Suprapubic skin (tissue), 4 donors: ENCODE results near the gene CFAP46. TPM values are rescaled to one million over a fixed set of nuclear protein-coding genes. Genes with fewer than 3 reads are reported as not detected.

Experiments
- DNase-seq, 2 donors: peaks; one replicate each; pipeline ENCODE4 v3.0.0-alpha.2; 2019; ENCODE audit warnings: low spot score in 2 of 2
- H3K27ac ChIP-seq: fragments of 200-600 bp; sonication (generic); one replicate; pipeline ENCODE4 v1.5.1; 2019
- H3K27me3 ChIP-seq: fragments of 200-600 bp; sonication (generic); one replicate; pipeline ENCODE4 v1.5.1; 2019
- H3K36me3 ChIP-seq: fragments of 200-600 bp; sonication (generic); one replicate; pipeline ENCODE4 v1.5.1; 2019
- H3K4me1 ChIP-seq: fragments of 200-600 bp; sonication (generic); one replicate; pipeline ENCODE4 v1.5.1; 2019
- H3K4me3 ChIP-seq: fragments of 200-600 bp; sonication (generic); one replicate; pipeline ENCODE4 v1.5.1; 2019; ENCODE audit warnings: mild to moderate bottlenecking
- H3K9me3 ChIP-seq: fragments of 200-600 bp; sonication (generic); one replicate; pipeline ENCODE4 v1.5.1; 2019
- EP300 ChIP-seq: sonication (generic); formaldehyde crosslinking; IDR thresholded peaks from one replicate; pipeline ENCODE4 v1.6.1; 2017; ENCODE audit warnings: antibody characterized with exemption
- POLR2A ChIP-seq, 2 donors: fragments of 450-650 bp; IDR thresholded peaks; one replicate each; pipeline ENCODE4 v1.6.1; 2017; ENCODE audit warnings: antibody characterized with exemption in 2 of 2, mild to moderate bottlenecking in 2 of 2, moderate library complexity in 2 of 2
- POLR2AphosphoS5 ChIP-seq, 3 donors: sonication (generic); formaldehyde crosslinking; IDR thresholded peaks; one replicate each; pipeline ENCODE4 v1.6.1; 2017; ENCODE audit warnings: antibody characterized with exemption in 3 of 3
- WGBS: methylation state at CpG from one replicate; pipeline ENCODE4 v1.1.5; 2018; 5-methylcytosine and 5-hydroxymethylcytosine counted together
- total RNA-seq, 4 donors: library from RNA; depleted of rRNA; stranded (reverse); fragments of >200 nt; gene quantifications; one replicate each; pipeline ENCODE4 v1.1.0, GENCODE V29; 2016
- TF ChIP-seq, protein P1 (sequence below), 2 donors: fragments of 200-600 bp in 1 of 2; fragments of 450-650 bp in 1 of 2; sonication (generic) in 1 of 2; IDR thresholded peaks; one replicate each; pipeline ENCODE4 v1.5.1; 2016 to 2019; ENCODE audit warnings: antibody characterized with exemption in 2 of 2, mild to moderate bottlenecking in 1 of 2, moderate library complexity in 1 of 2

Gene CFAP46
- total RNA-seq, 4 donors from 2014 or later, result 0.11 to 0.21 TPM; not detected in 2

DNA sequence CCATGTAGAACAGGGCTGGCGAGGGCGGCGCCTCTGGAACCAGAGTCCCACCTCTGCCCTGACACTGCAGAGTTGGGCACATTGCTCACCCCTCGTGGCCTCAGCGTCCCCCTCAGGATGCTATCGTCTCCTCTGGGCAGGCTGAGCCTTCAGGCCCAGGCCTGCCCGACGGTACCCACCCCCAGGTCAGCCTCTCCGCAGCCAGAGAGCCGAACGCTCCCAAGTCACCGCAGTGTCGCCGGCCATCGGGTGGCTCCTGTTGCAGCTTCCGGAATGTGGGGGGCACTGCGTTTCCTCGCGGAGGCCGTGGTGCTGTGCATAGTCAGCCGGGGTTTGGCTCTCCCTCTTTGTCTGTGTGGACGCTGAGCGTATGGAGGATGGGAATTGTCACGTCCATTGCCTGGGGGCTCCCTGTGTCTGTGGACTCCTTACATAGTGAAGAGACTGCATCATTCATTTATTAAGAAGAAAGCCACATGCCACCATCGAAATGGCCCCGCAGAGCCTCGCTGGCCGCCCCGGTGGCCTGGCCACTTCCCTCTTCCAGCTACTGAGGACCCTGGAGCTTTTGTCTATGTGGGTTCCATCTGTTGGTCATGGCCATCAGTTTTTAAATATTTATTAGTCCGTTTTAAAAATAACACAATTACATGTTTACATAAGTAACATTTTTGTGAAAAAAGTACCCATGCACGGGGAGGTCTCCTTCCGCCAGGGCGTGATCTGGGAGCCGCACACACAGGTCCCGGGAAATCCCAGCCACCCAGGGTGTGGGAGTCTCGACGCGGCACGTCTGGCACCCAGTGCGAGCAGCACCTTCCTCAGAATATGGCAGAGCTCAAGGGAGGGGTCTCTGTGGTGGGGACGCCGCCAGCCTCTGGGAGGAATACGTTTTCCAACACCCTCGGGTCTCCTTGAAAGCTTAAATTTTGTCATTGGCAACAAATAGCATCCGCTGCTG, 172.0 kb downstream of the CFAP46 start:
- DNase-seq, result no peak
- no peaks in the 10 kb centered on the region for H3K27me3 ChIP-seq
- H3K4me3 ChIP-seq, result no peak overlapping the region
- H3K9me3 ChIP-seq, result no peaks in the 10 kb centered on the region
- H3K4me1 ChIP-seq, result no peaks in the 10 kb centered on the region
- 93% methylated on average over 24 of the region's 45 CpGs for WGBS
- peaks cover 24% of the 10 kb centered on the region for H3K36me3 ChIP-seq
- H3K27ac ChIP-seq, result no peak overlapping the region
- TF ChIP-seq POLR2AphosphoS5 (IDR thresholded peaks at IDR 0.05), result no peak
- no peak for TF ChIP-seq POLR2A (IDR thresholded peaks at IDR 0.05)
- TF ChIP-seq, protein P1, sequence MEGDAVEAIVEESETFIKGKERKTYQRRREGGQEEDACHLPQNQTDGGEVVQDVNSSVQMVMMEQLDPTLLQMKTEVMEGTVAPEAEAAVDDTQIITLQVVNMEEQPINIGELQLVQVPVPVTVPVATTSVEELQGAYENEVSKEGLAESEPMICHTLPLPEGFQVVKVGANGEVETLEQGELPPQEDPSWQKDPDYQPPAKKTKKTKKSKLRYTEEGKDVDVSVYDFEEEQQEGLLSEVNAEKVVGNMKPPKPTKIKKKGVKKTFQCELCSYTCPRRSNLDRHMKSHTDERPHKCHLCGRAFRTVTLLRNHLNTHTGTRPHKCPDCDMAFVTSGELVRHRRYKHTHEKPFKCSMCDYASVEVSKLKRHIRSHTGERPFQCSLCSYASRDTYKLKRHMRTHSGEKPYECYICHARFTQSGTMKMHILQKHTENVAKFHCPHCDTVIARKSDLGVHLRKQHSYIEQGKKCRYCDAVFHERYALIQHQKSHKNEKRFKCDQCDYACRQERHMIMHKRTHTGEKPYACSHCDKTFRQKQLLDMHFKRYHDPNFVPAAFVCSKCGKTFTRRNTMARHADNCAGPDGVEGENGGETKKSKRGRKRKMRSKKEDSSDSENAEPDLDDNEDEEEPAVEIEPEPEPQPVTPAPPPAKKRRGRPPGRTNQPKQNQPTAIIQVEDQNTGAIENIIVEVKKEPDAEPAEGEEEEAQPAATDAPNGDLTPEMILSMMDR (IDR thresholded peaks at IDR 0.05), result no peak
- TF ChIP-seq EP300, result no peak

DNA sequence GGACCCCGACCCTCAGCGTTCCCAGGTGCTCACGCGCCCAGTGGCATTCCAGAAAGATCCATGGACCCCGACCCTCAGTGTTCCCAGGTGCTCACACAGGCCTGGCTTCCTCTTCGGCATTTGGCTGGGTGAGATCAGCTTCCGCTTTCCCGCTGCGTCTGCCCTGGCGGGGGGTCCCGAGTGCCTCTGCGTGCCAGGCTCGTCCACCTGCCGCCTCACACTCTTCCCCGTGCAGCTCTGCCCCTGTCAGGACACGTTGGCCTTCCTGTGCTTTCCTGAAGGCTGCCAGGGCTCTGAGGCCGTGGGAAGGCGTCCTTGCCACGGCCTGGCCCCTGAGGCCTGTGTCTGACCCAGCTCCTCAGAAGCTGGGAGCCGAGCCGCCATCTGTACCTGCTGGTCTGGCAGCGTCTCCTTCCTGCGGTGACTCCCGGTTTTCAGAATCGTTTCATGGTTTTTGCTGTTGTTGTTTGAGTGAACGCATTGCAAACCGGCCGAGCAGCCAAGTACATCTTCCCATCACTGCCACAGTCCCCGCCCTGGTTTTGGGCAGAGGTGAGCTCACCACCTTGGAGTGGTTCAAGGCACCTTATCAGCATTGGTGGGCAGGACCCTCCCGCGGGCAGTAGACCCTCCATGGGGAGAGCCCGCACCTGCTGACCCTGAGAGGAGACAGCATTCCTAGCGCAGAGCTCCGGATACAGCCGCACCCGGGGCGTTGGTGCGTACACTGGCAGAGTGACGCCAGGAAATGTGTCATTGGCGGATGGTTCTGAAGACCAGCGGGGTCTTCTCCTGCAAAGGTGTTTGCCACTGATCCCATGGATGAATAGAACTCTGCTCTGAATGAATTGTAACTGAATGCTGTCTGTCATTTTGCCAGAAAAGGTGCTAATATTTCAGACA, 173.8 kb downstream of the CFAP46 start:
- Histone ChIP-seq H3K36me3 (peaks cover 24% of the 10 kb centered on the region), H3K27ac (no peak overlapping the region), H3K4me3 (no peak overlapping the region), H3K27me3 (no peaks in the 10 kb centered on the region), H3K4me1 (no peaks in the 10 kb centered on the region), H3K9me3 (no peaks in the 10 kb centered on the region)
- WGBS, result 96% methylated on average over 34 of the region's 41 CpGs
- TF ChIP-seq POLR2A (IDR thresholded peaks at IDR 0.05) (no peak), EP300 (no peak), POLR2AphosphoS5 (IDR thresholded peaks at IDR 0.05) (no peak)
- TF ChIP-seq, protein P1 (IDR thresholded peaks at IDR 0.05), result no peak
- DNase-seq, result no peak

DNA sequence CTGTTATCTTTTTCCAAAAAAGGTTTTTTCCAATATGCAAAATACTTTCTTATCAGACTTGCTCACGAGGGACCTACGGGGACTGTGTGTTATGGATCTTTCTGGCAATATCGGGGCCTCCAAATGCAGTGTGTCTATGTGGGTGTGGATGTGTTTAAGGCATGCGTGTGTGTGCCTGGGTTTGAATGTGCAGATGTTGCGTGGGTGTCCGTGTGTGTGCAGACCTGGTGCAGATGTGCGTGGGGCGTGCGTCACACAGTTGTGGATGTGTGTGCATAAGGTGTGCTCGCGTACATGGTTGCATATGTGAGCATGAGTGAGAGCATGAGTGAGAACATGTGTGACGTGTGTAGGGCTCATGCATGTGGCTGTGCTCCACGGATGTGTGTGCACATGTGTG, 176.1 kb downstream of the CFAP46 start:
- no peak for TF ChIP-seq EP300
- TF ChIP-seq, protein P1 (IDR thresholded peaks at IDR 0.05), result no peak
- TF ChIP-seq POLR2AphosphoS5 (IDR thresholded peaks at IDR 0.05), result no peak
- no peak for TF ChIP-seq POLR2A (IDR thresholded peaks at IDR 0.05)
- H3K9me3 ChIP-seq, result no peaks in the 10 kb centered on the region
- no peaks in the 10 kb centered on the region for H3K27me3 ChIP-seq
- no peaks in the 10 kb centered on the region for H3K4me1 ChIP-seq
- H3K4me3 ChIP-seq, result no peak overlapping the region
- no peak for DNase-seq
- 88% methylated on average over 13 of the region's 13 CpGs for WGBS
- no peak overlapping the region for H3K27ac ChIP-seq
- peaks cover 21% of the 10 kb centered on the region for H3K36me3 ChIP-seq

DNA sequence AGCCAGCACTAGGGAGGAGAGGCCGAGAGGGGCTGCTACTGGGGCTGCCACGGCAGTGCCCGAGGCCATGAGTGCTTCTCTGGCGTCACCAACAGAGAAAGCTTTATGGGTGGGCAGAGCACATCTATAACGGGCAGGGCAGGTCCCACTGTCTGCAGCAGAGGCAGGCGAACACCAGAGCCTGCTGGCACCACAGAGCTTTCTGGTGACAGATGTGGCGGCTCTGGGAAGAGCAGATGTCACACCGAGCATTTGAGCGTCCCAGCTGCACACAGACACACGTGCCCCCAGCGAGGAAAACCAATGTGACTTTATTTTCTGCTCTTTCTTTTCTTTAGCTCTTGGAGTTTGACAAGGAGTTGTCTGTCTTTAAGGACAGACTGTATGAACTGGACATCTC, 176.9 kb downstream of the CFAP46 start:
- no peak overlapping the region for H3K4me3 ChIP-seq
- no peak for DNase-seq
- H3K27me3 ChIP-seq, result no peaks in the 10 kb centered on the region
- no peaks in the 10 kb centered on the region for H3K4me1 ChIP-seq
- peaks cover 17% of the 10 kb centered on the region for H3K36me3 ChIP-seq
- 80% methylated on average over 11 of the region's 11 CpGs for WGBS
- no peak overlapping the region for H3K27ac ChIP-seq
- no peak for TF ChIP-seq POLR2A (IDR thresholded peaks at IDR 0.05)
- TF ChIP-seq POLR2AphosphoS5 (IDR thresholded peaks at IDR 0.05), result no peak
- TF ChIP-seq EP300, result no peak
- TF ChIP-seq, protein P1 (IDR thresholded peaks at IDR 0.05), result no peak
- no peaks in the 10 kb centered on the region for H3K9me3 ChIP-seq

DNA sequence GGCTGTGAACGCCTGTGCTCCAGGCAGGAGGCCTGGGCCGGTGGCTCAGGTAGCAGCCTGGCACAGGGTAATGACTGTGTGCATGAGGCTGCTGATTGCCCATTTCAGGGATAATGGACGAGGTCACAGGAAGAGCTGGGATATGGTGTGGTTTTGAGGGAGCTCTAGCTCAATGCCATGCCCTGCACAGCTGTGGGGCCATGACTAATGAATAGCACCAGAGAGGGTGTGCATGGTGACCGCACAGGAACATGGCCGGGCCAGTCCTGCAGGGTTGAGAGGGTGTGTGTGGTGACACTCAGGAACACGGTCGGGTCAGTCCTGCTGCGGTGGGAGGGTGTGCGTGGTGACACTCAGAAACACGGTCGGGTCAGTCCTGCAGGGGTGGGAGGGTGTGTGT, 178.3 kb downstream of the CFAP46 start:
- no peaks in the 10 kb centered on the region for H3K9me3 ChIP-seq
- no peak for DNase-seq
- no peak overlapping the region for H3K4me3 ChIP-seq
- TF ChIP-seq POLR2AphosphoS5 (IDR thresholded peaks at IDR 0.05), result no peak
- H3K27ac ChIP-seq, result no peak overlapping the region
- H3K36me3 ChIP-seq, result peaks cover 19% of the 10 kb centered on the region
- no peaks in the 10 kb centered on the region for H3K4me1 ChIP-seq
- WGBS, result 84% methylated on average over 11 of the region's 11 CpGs
- H3K27me3 ChIP-seq, result no peaks in the 10 kb centered on the region
